T-cell (primary cell): ENCODE measurements around the gene PCBP3. TPM values are rescaled to one million over a fixed set of nuclear protein-coding genes. Genes with fewer than 3 reads are reported as not detected.

Source experiments
- ATAC-seq, 4 experiments: fragments of 200-7000 bp in 3 of 4; fragments of 150-1000 bp in 1 of 4; cut with Tn5 transposase; replicated peaks in 1 of 4; 1 replicate in 3 of 4; 2 replicates in 1 of 4; pipeline ENCODE4 v1.10.0; 2021; ENCODE audit warnings: moderate library complexity in 3 of 4, mild to moderate bottlenecking in 2 of 4, moderate number of reproducible peaks in 1 of 4
- CTCF ChIA-PET, 2 donors: fragments of 300-600 bp; sonication (Branson Sonifier 250); formaldehyde crosslinking; loops; one replicate each; lab custom pipeline; 2022; ENCODE audit warnings: antibody characterized with exemption in 2 of 2; lab: Charles Lee
- POLR2A ChIA-PET, 2 donors: fragments of 300-600 bp; sonication (Branson Sonifier 250); formaldehyde crosslinking; loops; one replicate each; lab custom pipeline; 2022; ENCODE audit warnings: antibody characterized with exemption in 2 of 2; lab: Charles Lee
- DNase-seq, 35 experiments: peaks; one replicate each; pipeline versions ENCODE4 v3.0.0 to v3.0.0-alpha.2; 2013 to 2023
- H3K27ac ChIP-seq: one replicate; pipeline ENCODE4 v1.5.1; 2013; ENCODE audit warnings: low read length
- H3K27me3 ChIP-seq, 2 experiments: replicated peaks in 1 of 2; 1 replicate in 1 of 2; 2 replicates in 1 of 2; pipeline versions ENCODE4 v1.6.1 to v1.7.0; 2013; ENCODE audit warnings: low read length in 1 of 2, mixed read lengths in 1 of 2; ENCODE audit not compliant: control insufficient read depth in 2 of 2, insufficient read depth in 2 of 2; ENCODE audit errors: extremely low read depth in 1 of 2
- H3K36me3 ChIP-seq, 2 donors: 1 replicate in 1 of 2; 2 replicates in 1 of 2; pipeline versions ENCODE4 v1.6.1 to v1.7.0; 2013; ENCODE audit warnings: low read length in 1 of 2; ENCODE audit not compliant: control insufficient read depth in 2 of 2, insufficient read depth in 1 of 2; ENCODE audit errors: extremely low read depth in 1 of 2
- H3K4me1 ChIP-seq, 2 experiments: 1 replicate in 1 of 2; 2 replicates in 1 of 2; pipeline versions ENCODE4 v1.6.1 to v1.7.0; 2013; ENCODE audit warnings: low read length in 2 of 2, mixed read lengths in 1 of 2; ENCODE audit not compliant: insufficient read depth in 2 of 2, control insufficient read depth in 1 of 2; ENCODE audit errors: extremely low read depth in 1 of 2
- H3K4me3 ChIP-seq, 2 donors: 1 replicate in 1 of 2; 2 replicates in 1 of 2; pipeline versions ENCODE4 v1.5.1 to v1.7.0; 2013; ENCODE audit warnings: mild to moderate bottlenecking in 2 of 2, low read length in 1 of 2, moderate library complexity in 1 of 2; ENCODE audit not compliant: control insufficient read depth in 1 of 2; ENCODE audit errors: extremely low read depth in 1 of 2
- H3K9me3 ChIP-seq: 2 replicates; pipeline ENCODE4 v1.7.0; 2013
- H3K27ac Mint-ChIP-seq, 2 donors: one replicate each; pipeline ENCODE4 v1.8.0; 2020 to 2021; ENCODE audit warnings: mild to moderate bottlenecking in 2 of 2, mixed read lengths in 2 of 2
- H3K27me3 Mint-ChIP-seq, 2 donors: one replicate each; pipeline ENCODE4 v1.8.0; 2021 to 2022; ENCODE audit warnings: mixed read lengths in 2 of 2
- H3K36me3 Mint-ChIP-seq: one replicate; pipeline ENCODE4 v1.8.0; 2021; ENCODE audit warnings: mixed read lengths
- H3K4me1 Mint-ChIP-seq, 3 donors: one replicate each; pipeline ENCODE4 v1.8.0; 2020 to 2022; ENCODE audit warnings: mixed read lengths in 3 of 3, mild to moderate bottlenecking in 1 of 3
- H3K4me3 Mint-ChIP-seq, 3 donors: one replicate each; pipeline ENCODE4 v1.8.0; 2020 to 2022; ENCODE audit warnings: mild to moderate bottlenecking in 3 of 3, mixed read lengths in 3 of 3, moderate library complexity in 3 of 3
- H3K9me3 Mint-ChIP-seq, 3 donors: one replicate each; pipeline ENCODE4 v1.8.0; 2020 to 2022; ENCODE audit warnings: mixed read lengths in 3 of 3
- WGBS: methylation state at CpG from one replicate; pipeline ENCODE4 v1.1.5; 2013; ENCODE audit warnings: missing lambda C conversion rate; ENCODE audit not compliant: insufficient coverage; 5-methylcytosine and 5-hydroxymethylcytosine counted together
- total RNA-seq, 35 experiments: library from RNA in 6 of 35; stranded (reverse) in 6 of 35; fragments of 120-200 nt in 1 of 35; gene quantifications; one replicate each; pipeline versions ENCODE4 v1.2.1 to v1.2.4 and lab custom pipeline; 2013 to 2026

Gene PCBP3
- total RNA-seq, 5 donors from 2014 or later (not counting 1 experiment from before 2014, with no cell fraction given): 1.5 to 4.2 (median 2.8) TPM

- no peak for ATAC-seq
- H3K9me3 ChIP-seq: no peaks in the 10 kb centered on the region
- H3K4me1 ChIP-seq: no peaks in the 10 kb centered on the region
- DNase-seq: no peak
- Mint-ChIP-seq H3K4me3 (no peak overlapping the region), H3K27ac (no peak overlapping the region), H3K27me3 (peaks cover 0 to 4% of the 10 kb centered on the region in 2 donors), H3K9me3 (no peaks in the 10 kb centered on the region), H3K36me3 (no peaks in the 10 kb centered on the region), H3K4me1 (no peaks in the 10 kb centered on the region)
- WGBS: 95% methylated on average over 9 of the region's 12 CpGs
- H3K27me3 ChIP-seq: peaks cover 0 to 19% of the 10 kb centered on the region in 2 experiments
- H3K27ac ChIP-seq: no peak overlapping the region
- ChIA-PET POLR2A (no interaction called here), CTCF (no interaction called here)
- H3K36me3 ChIP-seq: no peaks in the 10 kb centered on the region
- H3K4me3 ChIP-seq: no peak overlapping the region
Observed at GRCh38 chr21:45858180-45858579, 214.7 kb downstream of the PCBP3 start.

DNA sequence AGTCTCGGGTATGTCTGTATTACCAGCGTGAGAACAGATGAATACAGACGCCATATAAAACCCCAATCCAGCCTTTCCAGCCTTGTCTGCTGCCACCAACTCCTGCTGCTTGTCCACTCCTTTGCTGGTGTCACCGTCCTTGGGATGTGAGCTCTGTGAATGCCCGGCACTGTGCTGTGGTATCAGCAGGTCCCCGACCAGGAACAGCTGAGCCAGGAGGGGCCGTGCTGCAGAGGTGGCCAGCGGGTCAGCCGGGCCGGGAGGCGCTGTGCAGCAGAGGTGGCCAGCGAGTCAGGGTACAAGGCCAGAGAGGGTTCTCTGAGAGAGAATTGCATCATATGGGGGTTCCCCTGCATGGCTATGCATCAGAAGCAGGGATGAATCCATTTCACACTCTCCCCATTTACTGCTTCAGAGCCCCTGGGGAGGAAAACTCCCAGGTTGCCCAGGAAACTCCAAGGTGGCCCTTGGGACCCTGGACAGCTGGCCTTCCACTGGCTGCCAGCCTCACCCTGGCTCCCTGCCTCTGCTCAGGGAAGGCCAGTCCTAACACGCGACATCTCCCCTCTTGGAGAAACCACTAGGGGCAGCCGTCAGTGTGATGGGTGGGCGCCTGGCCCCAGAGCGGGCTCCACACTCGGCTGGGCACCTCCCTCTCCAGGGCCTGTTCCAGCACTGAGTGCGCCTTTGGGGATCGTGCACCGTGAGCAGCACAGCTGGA is 215.7 kb downstream of the PCBP3 start:
- Mint-ChIP-seq H3K27me3 (peaks cover 0 to 3% of the 10 kb centered on the region in 2 donors), H3K4me3 (no peak overlapping the region), H3K36me3 (no peaks in the 10 kb centered on the region), H3K27ac (no peak overlapping the region), H3K9me3 (no peaks in the 10 kb centered on the region), H3K4me1 (no peaks in the 10 kb centered on the region)
- H3K4me1 ChIP-seq: no peaks in the 10 kb centered on the region
- ATAC-seq (no peak), DNase-seq (no peak)
- 94% methylated on average over 15 of the region's 21 CpGs for WGBS
- H3K4me3 ChIP-seq: no peak overlapping the region
- H3K27ac ChIP-seq: no peak overlapping the region
- H3K9me3 ChIP-seq: no peaks in the 10 kb centered on the region
- H3K36me3 ChIP-seq: no peaks in the 10 kb centered on the region
- ChIA-PET CTCF (no interaction called here), POLR2A (no interaction called here)
- peaks cover 0 to 17% of the 10 kb centered on the region in 2 experiments for H3K27me3 ChIP-seq

- Mint-ChIP-seq H3K4me1 (no peaks in the 10 kb centered on the region), H3K9me3 (no peaks in the 10 kb centered on the region), H3K27ac (no peak overlapping the region), H3K36me3 (no peaks in the 10 kb centered on the region), H3K4me3 (no peak overlapping the region), H3K27me3 (peaks cover 0 to 3% of the 10 kb centered on the region in 2 donors)
- no peak overlapping the region for H3K27ac ChIP-seq
- WGBS: 96% methylated on average over 8 of the region's 12 CpGs
- H3K4me1 ChIP-seq: no peaks in the 10 kb centered on the region
- ChIA-PET CTCF (no interaction called here), POLR2A (no interaction called here)
- no peak overlapping the region for H3K4me3 ChIP-seq
- no peaks in the 10 kb centered on the region for H3K9me3 ChIP-seq
- no peaks in the 10 kb centered on the region for H3K36me3 ChIP-seq
- ATAC-seq: no peak
- DNase-seq: no peak
- H3K27me3 ChIP-seq: peaks cover 0 to 14% of the 10 kb centered on the region in 2 experiments
Observed at GRCh38 chr21:45859762-45860357, 216.3 kb downstream of the PCBP3 start.

DNA sequence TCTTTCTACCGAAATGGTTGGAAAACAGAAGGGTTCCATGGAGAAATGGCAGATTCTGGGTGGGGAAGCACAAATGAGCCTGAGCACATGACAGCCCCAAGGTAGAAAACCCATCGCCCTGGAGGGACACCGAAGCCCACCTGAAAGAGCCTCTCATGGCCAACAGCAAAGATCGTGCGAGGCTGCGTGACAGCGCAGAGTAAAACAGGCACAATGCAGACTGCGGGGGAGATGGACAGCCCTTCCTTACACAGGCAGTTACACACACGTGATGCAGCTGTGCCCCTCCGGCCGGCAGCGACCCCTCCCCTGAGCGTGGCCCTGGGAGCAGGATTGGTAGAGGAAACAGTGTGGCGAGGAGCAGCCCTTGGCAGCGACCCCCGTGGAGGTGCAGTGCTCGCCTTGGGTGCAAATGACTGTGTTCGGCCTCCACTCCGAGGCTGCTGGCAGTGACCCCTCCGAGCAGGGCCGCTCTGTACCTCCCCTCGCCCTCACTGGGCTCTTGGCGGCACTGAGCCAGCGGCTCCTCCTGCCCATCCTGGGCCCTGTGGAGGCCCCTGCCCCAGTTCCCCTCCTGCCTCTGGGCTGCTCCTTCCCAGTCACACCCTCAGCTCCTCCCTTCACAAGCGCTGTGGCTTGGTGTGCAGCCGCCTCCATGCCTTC is 217.1 kb downstream of the PCBP3 start:
- H3K4me1 Mint-ChIP-seq: no peaks in the 10 kb centered on the region
- ChIA-PET CTCF (no interaction called here), POLR2A (no interaction called here)
- DNase-seq: no peak
- ATAC-seq: no peak
- Histone ChIP-seq H3K4me3 (no peak overlapping the region), H3K9me3 (no peaks in the 10 kb centered on the region), H3K27me3 (peaks cover 0 to 12% of the 10 kb centered on the region in 2 experiments), H3K36me3 (no peaks in the 10 kb centered on the region), H3K4me1 (no peaks in the 10 kb centered on the region), H3K27ac (no peak overlapping the region)
- H3K36me3 Mint-ChIP-seq: no peaks in the 10 kb centered on the region
- H3K9me3 Mint-ChIP-seq: no peaks in the 10 kb centered on the region
- 85% methylated on average over 22 of the region's 26 CpGs for WGBS
- H3K4me3 Mint-ChIP-seq: no peak overlapping the region
- H3K27ac Mint-ChIP-seq: no peak overlapping the region
- H3K27me3 Mint-ChIP-seq: peaks cover 0 to 1% of the 10 kb centered on the region in 2 donors

DNA sequence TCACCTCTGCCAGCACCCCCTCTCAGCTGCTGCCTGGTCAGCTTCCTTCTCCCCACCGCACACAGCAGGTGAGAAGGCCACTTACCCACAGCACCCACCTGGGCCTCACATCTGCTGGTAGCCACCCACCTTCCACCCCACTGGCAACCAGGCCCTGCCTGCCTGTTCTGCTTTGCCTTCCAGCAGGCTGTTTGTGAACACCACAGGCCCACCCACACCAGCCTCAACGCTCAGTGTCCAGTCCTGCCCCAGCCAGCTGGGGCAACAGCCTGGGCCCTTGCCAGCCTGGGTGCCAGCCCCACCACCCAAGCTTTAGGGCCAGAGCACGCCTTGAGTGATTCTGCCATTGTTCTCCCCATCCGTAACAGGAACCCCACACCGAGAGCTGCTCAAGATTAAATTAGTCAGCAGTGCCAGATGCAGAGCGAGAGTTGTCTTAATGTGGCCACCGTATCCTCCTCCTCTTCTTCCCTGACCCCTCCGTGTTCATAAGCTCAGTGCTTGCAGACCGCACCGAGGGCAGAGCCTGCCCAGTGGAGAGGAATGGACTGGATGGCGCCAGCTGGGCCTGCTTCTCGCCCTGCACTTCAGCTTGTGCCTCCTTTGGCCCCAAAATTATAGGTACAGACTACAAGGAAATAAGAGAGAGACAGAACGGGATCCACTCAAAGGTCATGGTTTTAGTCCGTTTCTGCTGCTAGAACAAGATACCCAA is 217.8 kb downstream of the PCBP3 start:
- Mint-ChIP-seq H3K9me3 (no peaks in the 10 kb centered on the region), H3K4me1 (no peaks in the 10 kb centered on the region), H3K36me3 (no peaks in the 10 kb centered on the region), H3K27ac (no peak overlapping the region), H3K4me3 (no peak overlapping the region), H3K27me3 (no peaks in the 10 kb centered on the region)
- H3K9me3 ChIP-seq: no peaks in the 10 kb centered on the region
- H3K27ac ChIP-seq: no peak overlapping the region
- peaks cover 0 to 14% of the 10 kb centered on the region in 2 experiments for H3K27me3 ChIP-seq
- no peak for ATAC-seq
- ChIA-PET POLR2A (no interaction called here), CTCF (no interaction called here)
- no peaks in the 10 kb centered on the region for H3K36me3 ChIP-seq
- DNase-seq: no peak
- H3K4me1 ChIP-seq: no peaks in the 10 kb centered on the region
- 84% methylated on average over 10 of the region's 14 CpGs for WGBS
- no peak overlapping the region for H3K4me3 ChIP-seq

DNA sequence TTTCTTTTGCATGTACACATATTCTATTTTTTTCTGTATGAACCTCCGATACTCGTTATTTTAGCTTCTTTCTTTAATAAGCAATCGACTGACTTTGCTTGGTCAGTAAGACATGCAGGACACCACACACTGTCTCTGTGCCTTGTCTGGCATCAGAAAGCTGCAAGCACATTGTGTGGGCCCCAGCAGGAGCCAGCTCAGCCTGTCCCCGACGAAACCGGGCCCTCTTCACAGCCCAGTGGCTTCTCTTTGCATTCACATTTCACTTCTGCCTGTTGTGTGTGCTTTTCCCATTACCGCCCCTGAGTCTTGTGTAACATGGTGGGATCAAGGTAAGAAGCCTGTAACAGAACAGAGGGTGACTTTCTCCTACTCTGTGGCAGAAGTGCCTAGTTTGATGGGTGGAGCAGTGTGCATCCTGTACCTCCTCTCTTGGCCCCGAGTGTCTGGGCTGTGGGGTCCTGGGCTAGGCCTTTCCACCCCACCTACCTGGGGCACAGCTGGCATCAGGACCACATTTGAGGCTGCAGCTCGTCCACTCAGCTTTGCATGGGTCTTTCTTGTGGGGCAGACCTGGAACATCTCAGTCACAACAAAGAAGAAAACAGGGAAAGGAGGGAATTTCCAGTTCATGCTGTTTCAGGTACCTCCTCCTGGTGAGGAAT is 219.2 kb downstream of the PCBP3 start:
- Histone ChIP-seq H3K36me3 (no peaks in the 10 kb centered on the region), H3K4me1 (no peaks in the 10 kb centered on the region), H3K27ac (no peak overlapping the region), H3K4me3 (no peak overlapping the region), H3K27me3 (peaks cover 0 to 12% of the 10 kb centered on the region in 2 experiments), H3K9me3 (no peaks in the 10 kb centered on the region)
- Mint-ChIP-seq H3K36me3 (no peaks in the 10 kb centered on the region), H3K4me3 (no peak overlapping the region), H3K9me3 (no peaks in the 10 kb centered on the region), H3K27ac (no peak overlapping the region), H3K27me3 (no peaks in the 10 kb centered on the region), H3K4me1 (peaks cover 0 to 5% (median 0%) of the 10 kb centered on the region in 3 donors)
- ATAC-seq (no peak), DNase-seq (no peak)
- ChIA-PET CTCF (no interaction called here), POLR2A (no interaction called here)
- 93% methylated on average over 3 of the region's 9 CpGs for WGBS
